WERI-Rb-1 (cell line): Measurements from ENCODE around the gene HCCS.
A peak's percentile ranks its signal among the peaks of the same experiment; 100 is the strongest.

Experiments used
- DNase-seq: peaks from one replicate; pipeline ENCODE4 v3.0.0-alpha.2; 2020
- H3K27ac ChIP-seq: fragments of 250-450 bp; sonication (Bioruptor Pico); 2 replicates; pipeline ENCODE4 v1.5.1; 2020; ENCODE audit warnings: mild to moderate bottlenecking, moderate library complexity
- H3K27me3 ChIP-seq: fragments of 250-450 bp; sonication (Bioruptor Pico); 2 replicates; pipeline ENCODE4 v1.5.1; 2021; ENCODE audit warnings: mild to moderate bottlenecking, low read depth, moderate library complexity; ENCODE audit not compliant: insufficient read depth, severe bottlenecking
- H3K36me3 ChIP-seq: fragments of 250-450 bp; sonication (Bioruptor Pico); 2 replicates; pipeline ENCODE4 v1.5.1; 2020; ENCODE audit warnings: mild to moderate bottlenecking, moderate library complexity
- H3K4me3 ChIP-seq: 2 replicates; pipeline ENCODE4 v1.5.1; 2011; ENCODE audit warnings: low read depth, mild to moderate bottlenecking, control low read depth, low read length
- H3K9me3 ChIP-seq: fragments of 250-450 bp; sonication (Bioruptor Pico); 2 replicates; pipeline ENCODE4 v1.5.1; 2021; ENCODE audit warnings: mild to moderate bottlenecking, moderate library complexity; ENCODE audit not compliant: severe bottlenecking
- TF ChIP-seq, protein P1 (sequence below): IDR thresholded peaks from 2 replicates; pipeline ENCODE4 v1.5.1; 2011; ENCODE audit warnings: low read depth, mild to moderate bottlenecking, control low read depth, inconsistent platforms, low read length

The HCCS gene

DNA sequence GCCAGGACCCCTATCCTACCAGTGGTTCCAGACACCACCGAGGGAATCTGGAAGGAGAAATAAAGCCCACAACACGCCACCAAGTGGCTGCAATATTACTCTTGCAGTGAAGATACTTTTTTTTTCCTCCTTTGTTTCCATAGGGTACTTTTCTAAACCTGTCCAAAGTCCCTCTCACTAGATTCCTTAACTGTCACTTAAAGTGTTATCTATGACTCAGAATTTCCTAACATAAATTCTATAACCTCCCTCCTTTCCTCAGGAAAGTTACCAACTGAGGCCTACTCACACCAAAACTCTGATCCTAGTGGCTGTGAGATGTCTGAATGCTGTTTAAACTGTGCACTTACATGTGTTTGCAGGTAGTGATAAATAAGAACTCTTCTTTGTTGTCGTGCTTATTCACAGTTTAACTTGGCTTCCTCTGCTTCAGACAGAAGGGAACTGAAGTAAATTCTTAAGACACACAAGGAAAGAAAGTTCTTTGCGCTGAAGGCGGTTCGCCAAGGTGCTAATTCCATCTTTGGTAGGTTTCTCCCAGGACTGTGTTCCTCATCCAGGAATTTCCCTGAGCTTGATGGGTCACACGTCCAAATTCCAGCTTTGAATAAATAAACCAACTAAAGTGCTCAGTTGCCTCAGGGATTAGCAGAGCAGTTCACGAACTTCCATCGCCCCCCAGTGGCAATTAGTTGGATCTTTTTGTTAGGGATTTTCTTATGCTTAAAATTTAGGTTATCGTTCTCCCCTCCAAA, 10.7 kb upstream of the HCCS start:
- Histone ChIP-seq H3K4me3 (no peak overlapping the region), H3K27ac (no peak overlapping the region), H3K27me3 (no peaks in the 10 kb centered on the region), H3K9me3 (no peaks in the 10 kb centered on the region), H3K36me3 (no peaks in the 10 kb centered on the region)
- TF ChIP-seq, protein P1, sequence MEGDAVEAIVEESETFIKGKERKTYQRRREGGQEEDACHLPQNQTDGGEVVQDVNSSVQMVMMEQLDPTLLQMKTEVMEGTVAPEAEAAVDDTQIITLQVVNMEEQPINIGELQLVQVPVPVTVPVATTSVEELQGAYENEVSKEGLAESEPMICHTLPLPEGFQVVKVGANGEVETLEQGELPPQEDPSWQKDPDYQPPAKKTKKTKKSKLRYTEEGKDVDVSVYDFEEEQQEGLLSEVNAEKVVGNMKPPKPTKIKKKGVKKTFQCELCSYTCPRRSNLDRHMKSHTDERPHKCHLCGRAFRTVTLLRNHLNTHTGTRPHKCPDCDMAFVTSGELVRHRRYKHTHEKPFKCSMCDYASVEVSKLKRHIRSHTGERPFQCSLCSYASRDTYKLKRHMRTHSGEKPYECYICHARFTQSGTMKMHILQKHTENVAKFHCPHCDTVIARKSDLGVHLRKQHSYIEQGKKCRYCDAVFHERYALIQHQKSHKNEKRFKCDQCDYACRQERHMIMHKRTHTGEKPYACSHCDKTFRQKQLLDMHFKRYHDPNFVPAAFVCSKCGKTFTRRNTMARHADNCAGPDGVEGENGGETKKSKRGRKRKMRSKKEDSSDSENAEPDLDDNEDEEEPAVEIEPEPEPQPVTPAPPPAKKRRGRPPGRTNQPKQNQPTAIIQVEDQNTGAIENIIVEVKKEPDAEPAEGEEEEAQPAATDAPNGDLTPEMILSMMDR = peak; percentile 26; the same call in 1 of the 2 replicates
- DNase-seq = peak; percentile 25

GRCh38 chrX:11103006-11103405, 8.1 kb upstream of the HCCS start:
- H3K27me3 ChIP-seq = no peaks in the 10 kb centered on the region
- H3K27ac ChIP-seq = no peak overlapping the region
- no peaks in the 10 kb centered on the region for H3K9me3 ChIP-seq
- TF ChIP-seq, protein P1 = no peak
- H3K4me3 ChIP-seq = no peak overlapping the region
- no peak for DNase-seq
- no peaks in the 10 kb centered on the region for H3K36me3 ChIP-seq

GRCh38 chrX:11103751-11104150, 7.4 kb upstream of the HCCS start:
- Histone ChIP-seq H3K36me3 (no peaks in the 10 kb centered on the region), H3K27ac (no peak overlapping the region), H3K9me3 (no peaks in the 10 kb centered on the region), H3K4me3 (no peak overlapping the region), H3K27me3 (no peaks in the 10 kb centered on the region)
- TF ChIP-seq, protein P1 = no peak
- no peak for DNase-seq

- no peaks in the 10 kb centered on the region for H3K9me3 ChIP-seq
- DNase-seq = no peak
- no peak overlapping the region for H3K4me3 ChIP-seq
- TF ChIP-seq, protein P1 = no peak
- H3K27ac ChIP-seq = no peak overlapping the region
- no peaks in the 10 kb centered on the region for H3K27me3 ChIP-seq
- H3K36me3 ChIP-seq = no peaks in the 10 kb centered on the region
These were observed 6.1 kb upstream of the HCCS start for GRCh38 chrX:11105080-11105479.

GRCh38 chrX:11108253-11108941, 2.7 kb upstream of the HCCS start:
- TF ChIP-seq, protein P1 = no peak
- Histone ChIP-seq H3K27me3 (no peaks in the 10 kb centered on the region), H3K27ac (no peak overlapping the region), H3K4me3 (no peak overlapping the region), H3K36me3 (no peaks in the 10 kb centered on the region; the same call in 1 of the 2 replicates), H3K9me3 (no peaks in the 10 kb centered on the region)
- DNase-seq = no peak
